ENCODE measurements around the gene CDH23. TPM values are rescaled to one million over a fixed set of nuclear protein-coding genes. Genes with fewer than 3 reads are reported as not detected.

Gene CDH23
- total RNA-seq (0.37 and 0.39 TPM in 2 replicates), polyA plus RNA-seq (0.89 and 2.5 TPM in 2 replicates), polyA minus RNA-seq (0.43 and 5.1 TPM in 2 replicates)
- 0.86 TPM for total RNA-seq (2013)

GRCh38 chr10:71396711-71397295 is at the start of gene CDH23:
CDH23 (plus strand) TSS chr10:71396920; CDS start chr10:71439832, 42,912 bp downstream.
- Histone ChIP-seq H3K36me3 (replicated peaks in 1 of 2; ENCODE audit: control extremely low read depth in 1 of 2, control insufficient read depth in 1 of 2, extremely low read depth in 1 of 2, insufficient read depth in 2 of 2, low read length in 1 of 2) (no peaks in the 10 kb centered on the region), H3K9me3 (ENCODE audit: control extremely low read depth in 1 of 3, control insufficient read depth in 2 of 3, insufficient read depth in 1 of 3, low read length in 2 of 3) (peaks cover 0 to 10% (median 0%) of the 10 kb centered on the region in 3 donors), H3K27me3 (replicated peaks in 1 of 4; ENCODE audit: control extremely low read depth in 1 of 4, control insufficient read depth in 3 of 4, insufficient read depth in 4 of 4, low read length in 3 of 4) (peaks cover 0 to 57% (median 22%) of the 10 kb centered on the region in 4 experiments), H3K27ac (ENCODE audit: low read length in 2 of 2) (no peak within 1 kb of the TSS), H3K4me3 (ENCODE audit: control extremely low read depth in 1 of 5, extremely low read depth in 1 of 5, insufficient read depth in 1 of 5, low read depth in 2 of 5, low read length in 4 of 5) (peak within 1 kb of the TSS in 4 of 5 experiments; percentile 24 to 58 (median 51)), H3K4me1 (ENCODE audit: control insufficient read depth in 2 of 2, insufficient read depth in 2 of 2, low read length in 2 of 2) (peaks cover 17% of the 10 kb centered on the region in 2 donors), H3K9ac (ENCODE audit: low read length) (peak within 1 kb of the TSS; percentile 67), H2AFZ (ENCODE audit: insufficient read depth, low read depth, low read length, poor library complexity, severe bottlenecking) (peak within 1 kb of the TSS; percentile 82), H4K20me1 (ENCODE audit: control insufficient read depth, insufficient read depth, low read length, poor library complexity, severe bottlenecking) (no peaks in the 10 kb centered on the region), H3K4me2 (replicated peaks; ENCODE audit: low read depth, low read length, poor library complexity, severe bottlenecking) (peak within 1 kb of the TSS; percentile 90), H3K79me2 (ENCODE audit: control insufficient read depth, insufficient read depth, low read length) (no peaks in the 10 kb centered on the region)
- ChIA-PET CTCF (interaction anchor here (0.6 to 5.2 kb wide), 8 partner anchors 12 to 415 kb away, joined by 3 to 42 read pairs (median 6); no protein-coding TSS in a partner anchor), POLR2A (interaction anchor here (0.6 kb wide), 1 partner anchor 439 kb away, joined by 8 read pairs; no protein-coding TSS in a partner anchor)
- ATAC-seq (ENCODE audit: low read depth) (peak; percentile 54), DNase-seq (peak; percentile 55)
- Mint-ChIP-seq H3K4me1 (peaks cover 11% of the 10 kb centered on the region), H3K9me3 (ENCODE audit: insufficient read depth) (no peaks in the 10 kb centered on the region), H3K27ac (no peak within 1 kb of the TSS), H3K27me3 (peaks cover 54% of the 10 kb centered on the region), H3K4me3 (peak within 1 kb of the TSS; percentile 78)
- TF ChIP-seq EZH2 (IDR thresholded peaks at IDR 0.05; ENCODE audit: borderline replicate concordance, insufficient read depth, low read depth, low read length, poor library complexity, severe bottlenecking) = peak; percentile 86
- TF ChIP-seq CTCF (IDR thresholded peaks at IDR 0.05) = no peak
- intact Hi-C loops (cut with micrococcal nuclease) = loop anchor here (5.0 kb wide), 2 partner anchors 175 to 310 kb away; no protein-coding TSS in a partner anchor
- WGBS (ENCODE audit: insufficient coverage) = under 1% methylated on average over 67 of the region's 91 CpGs
